H1 (cell line): ENCODE measurements around the gene S1PR3. TPM values are rescaled to one million over a fixed set of nuclear protein-coding genes. Genes with fewer than 3 reads are reported as not detected.

ENCODE experiments used
- RXRA ChIP-seq: IDR thresholded peaks from 2 replicates; pipeline ENCODE4 v1.6.1; 2011; ENCODE audit warnings: low read depth, mild to moderate bottlenecking, low read length, moderate library complexity; ENCODE audit not compliant: insufficient read depth
- SUZ12 ChIP-seq: fragments of 200-600 bp; sonication (generic); IDR thresholded peaks from 2 replicates; pipeline ENCODE4 v1.6.1; 2012; ENCODE audit warnings: mild to moderate bottlenecking, inconsistent platforms, low read length, moderate library complexity, mixed read lengths
- polyA plus RNA-seq, 7 experiments: library from polyadenylated mRNA; depleted of rRNA in 3 of 7; stranded (reverse) in 5 of 7; unstranded in 2 of 7; fragments of >200 nt in 5 of 7; fragments of 200-250 nt in 2 of 7; gene quantifications; 1 replicate in 5 of 7; 2 replicates in 1 of 7; 4 replicates in 1 of 7; pipeline versions ENCODE4 v1.2.1 to v1.2.3, GENCODE V29; 2011 to 2013; ENCODE audit warnings: missing spikeins in 2 of 7, mixed read lengths in 2 of 7
- total RNA-seq: library from RNA; stranded (reverse); fragmentation: NEBNext Ultra II Directional; extraction: Animal tissue kit (Norgen Biotek cat#: 25700); gene quantifications from 2 replicates; pipeline ENCODE4 v1.2.1, GENCODE V29; 2021

Gene S1PR3
- total and polyA plus RNA-seq, 2 of the 8 experiments (the other 6 are each of a cell fraction or from before 2014, with no cell fraction given): 3.7 to 6.4 TPM

DNA sequence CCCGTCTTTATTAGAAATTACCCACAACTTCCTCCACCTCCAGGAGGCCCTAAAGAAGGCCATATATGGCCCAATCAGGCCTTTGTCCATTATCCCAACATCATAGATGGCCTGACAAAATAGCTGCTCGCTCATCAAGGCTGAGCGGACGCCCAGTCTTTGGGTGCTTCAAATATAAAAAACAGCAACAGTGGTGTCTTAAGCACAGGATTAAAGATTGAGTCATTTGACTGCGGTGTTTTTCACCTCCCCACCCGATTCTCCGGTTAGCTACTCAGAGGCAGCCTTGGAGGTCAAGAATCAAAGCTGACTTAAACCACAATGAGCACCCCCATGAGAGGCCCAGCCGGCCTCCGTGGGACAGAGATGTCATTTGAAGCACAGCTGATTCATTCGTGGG, 18.8 kb downstream of the S1PR3 start (continued):
- TF ChIP-seq SUZ12 (no peak), RXRA (no peak)
- TF ChIP-seq, all 59 proteins: peak for 0
